GM18907 (cell line): ENCODE results near the gene ASXL1.
"Not testable (repeated sequence)": the region's sequence is repeated elsewhere in the genome, so short reads cannot be mapped to it uniquely, and the experiment has no call there.

Experiments used
- ATAC-seq: cut with Tn5 transposase; IDR thresholded peaks from one replicate; pipeline ENCODE4 v1.9.1; 2021; ENCODE audit warnings: mild to moderate bottlenecking, moderate library complexity; ENCODE audit not compliant: unreplicated experiment

Gene ASXL1

GRCh38 chr20:32359633-32360332, 1.7 kb downstream of the ASXL1 start:
- no peak for ATAC-seq

GRCh38 chr20:32360333-32360634, 2.2 kb downstream of the ASXL1 start:
- no peak for ATAC-seq

GRCh38 chr20:32362901-32363364, 4.8 kb downstream of the ASXL1 start:
- no peak for ATAC-seq

GRCh38 chr20:32363492-32363891, 5.4 kb downstream of the ASXL1 start:
- no peak for ATAC-seq

GRCh38 chr20:32364554-32365208, 6.5 kb downstream of the ASXL1 start:
- ATAC-seq, result no peak

- ATAC-seq, result no peak
Measured at GRCh38 chr20:32365564-32365963, 7.4 kb downstream of the ASXL1 start.

GRCh38 chr20:32366380-32366779, 8.2 kb downstream of the ASXL1 start:
- ATAC-seq, result peak; percentile 45

GRCh38 chr20:32368323-32368722, 10.2 kb downstream of the ASXL1 start:
- ATAC-seq, result no peak

- ATAC-seq, result no peak
Measured at GRCh38 chr20:32368925-32369324, 10.8 kb downstream of the ASXL1 start.

- no peak for ATAC-seq
Measured at GRCh38 chr20:32370897-32371296, 12.8 kb downstream of the ASXL1 start.

- ATAC-seq, result no peak
Measured at GRCh38 chr20:32378461-32378860, 20.3 kb downstream of the ASXL1 start.

- not testable (repeated sequence) for ATAC-seq
Measured at GRCh38 chr20:32380037-32380436, 21.9 kb downstream of the ASXL1 start.

- no peak for ATAC-seq
Measured at GRCh38 chr20:32380745-32381144, 22.6 kb downstream of the ASXL1 start.

GRCh38 chr20:32382102-32382950, 24.2 kb downstream of the ASXL1 start:
- no peak for ATAC-seq

GRCh38 chr20:32383441-32383840, 25.3 kb downstream of the ASXL1 start:
- ATAC-seq, result not testable (repeated sequence)

GRCh38 chr20:32385541-32385940, 27.4 kb downstream of the ASXL1 start:
- no peak for ATAC-seq

GRCh38 chr20:32386091-32386490, 28.0 kb downstream of the ASXL1 start:
- no peak for ATAC-seq

- no peak for ATAC-seq
Measured at GRCh38 chr20:32387252-32387651, 29.1 kb downstream of the ASXL1 start.

- ATAC-seq, result no peak
Measured at GRCh38 chr20:32391003-32391402, 32.9 kb downstream of the ASXL1 start.

GRCh38 chr20:32395066-32395465, 36.9 kb downstream of the ASXL1 start:
- ATAC-seq, result no peak

- ATAC-seq, result no peak
Measured at GRCh38 chr20:32396646-32397160, 38.6 kb downstream of the ASXL1 start.
